GM21526 (cell line): ENCODE measurements around the gene RPP38.

Experiments
- ATAC-seq: cut with Tn5 transposase; IDR thresholded peaks from one replicate; pipeline ENCODE4 v1.9.1; 2021; ENCODE audit warnings: moderate library complexity; ENCODE audit not compliant: unreplicated experiment, low FRiP score

Gene RPP38

DNA sequence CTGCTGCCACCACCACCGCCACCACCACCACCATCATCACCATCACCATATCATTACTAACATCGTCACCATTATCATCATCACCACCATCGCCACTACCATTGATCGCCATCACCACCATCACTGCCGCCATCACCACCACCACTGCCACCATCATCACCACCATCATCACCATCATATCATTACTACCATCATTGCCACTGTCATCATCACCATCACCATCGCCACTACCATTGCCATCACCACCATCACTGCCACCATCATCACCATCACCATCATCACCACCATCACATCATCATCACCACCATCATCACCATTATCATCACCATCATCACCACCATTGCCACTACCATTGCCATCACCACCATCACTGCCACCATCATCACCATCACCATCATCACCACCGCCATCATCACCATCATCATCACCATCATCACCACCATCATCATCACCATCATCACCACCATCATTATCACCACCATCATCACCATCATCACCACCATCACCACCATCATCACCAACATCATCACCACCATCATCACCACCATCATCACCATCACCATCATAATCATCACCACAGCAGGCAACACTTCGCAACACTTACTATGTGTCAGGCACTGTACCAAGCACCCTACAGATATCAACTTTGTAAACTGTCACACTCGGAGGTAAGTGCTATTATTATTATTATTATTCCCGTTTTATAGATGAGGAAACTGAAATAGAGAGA, 52.1 kb downstream of the RPP38 start:
- ATAC-seq: no peak

DNA sequence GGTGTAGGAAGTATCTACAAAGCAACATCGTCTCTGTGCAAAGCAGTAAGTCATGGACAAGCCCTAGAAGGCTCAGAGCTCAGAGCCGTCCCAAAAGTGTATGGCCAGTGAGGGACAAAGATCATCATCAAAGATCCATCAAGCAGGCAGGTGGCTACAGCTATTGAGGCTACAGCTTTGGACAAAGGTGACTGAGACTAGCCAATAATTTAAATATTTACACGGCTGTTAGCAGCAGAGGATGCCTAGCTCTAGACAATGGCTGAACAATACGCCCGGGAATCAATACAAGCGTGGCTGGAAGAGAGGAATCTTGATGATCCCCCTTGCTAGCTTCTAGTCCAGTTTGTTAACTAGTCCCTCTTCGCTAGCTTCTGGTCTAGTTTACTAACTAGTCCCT, 53.4 kb downstream of the RPP38 start:
- ATAC-seq: no peak

DNA sequence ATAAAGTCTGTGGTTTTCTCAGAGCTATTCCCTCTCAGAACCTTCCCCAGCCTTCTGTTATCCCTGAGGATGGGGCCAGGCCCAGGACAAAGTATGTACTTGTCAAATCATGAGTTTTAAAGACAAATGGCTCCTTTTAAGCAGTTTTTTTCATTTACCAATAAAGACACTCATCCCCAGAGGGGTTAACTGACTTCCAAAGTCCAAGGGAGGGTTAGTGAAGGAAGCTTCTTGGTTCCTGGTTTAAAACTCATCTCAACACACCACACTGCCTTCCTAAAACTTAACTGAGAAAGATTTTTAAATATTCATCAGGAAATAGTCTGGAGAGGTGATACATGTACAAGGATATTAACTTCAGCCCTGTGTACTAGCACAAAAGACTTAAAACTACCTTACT, 55.4 kb downstream of the RPP38 start:
- ATAC-seq: no peak
